ENCODE measurements around the gene NELFCD.

- TF ChIP-seq CTCF (IDR thresholded peaks at IDR 0.05 in 4 of 5, conservative IDR thresholded peaks at IDR 0.05 in 1 of 5) = no peak
- no peak for TF ChIP-seq POLR2A (IDR thresholded peaks at IDR 0.05)
Observed at GRCh38 chr20:58989196-58989595, 8.1 kb downstream of the NELFCD start.
